ENCODE results near the gene TRIO. TPM values are rescaled to one million over a fixed set of nuclear protein-coding genes. Genes with fewer than 3 reads are reported as not detected.

TRIO gene
- total RNA-seq, 1 donor from 2014 or later, result 148 TPM

DNA sequence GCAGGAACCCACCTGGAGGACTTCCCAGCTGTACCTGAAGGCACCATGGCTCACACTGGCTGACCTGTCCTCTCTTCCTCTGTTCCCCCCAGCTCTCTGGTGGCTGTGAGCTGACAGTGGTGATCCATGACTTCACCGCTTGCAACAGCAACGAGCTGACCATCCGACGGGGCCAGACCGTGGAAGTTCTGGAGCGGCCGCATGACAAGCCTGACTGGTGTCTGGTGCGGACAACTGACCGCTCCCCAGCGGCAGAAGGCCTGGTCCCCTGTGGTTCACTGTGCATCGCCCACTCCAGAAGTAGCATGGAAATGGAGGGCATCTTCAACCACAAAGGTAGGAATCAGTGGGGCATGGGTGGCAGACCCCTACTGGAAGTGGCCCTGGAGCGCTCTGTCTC, 276.5 kb downstream of the TRIO start:
- no peaks in the 10 kb centered on the region for H3K27me3 ChIP-seq
- no peak for ATAC-seq
- no peaks in the 10 kb centered on the region for H3K9me3 ChIP-seq
- no peak overlapping the region for H3K27ac ChIP-seq
- H3K4me1 ChIP-seq, result no peaks in the 10 kb centered on the region
- DNase-seq, result no peak
- peaks cover 81% of the 10 kb centered on the region for H3K36me3 ChIP-seq
- TF ChIP-seq, protein P1, sequence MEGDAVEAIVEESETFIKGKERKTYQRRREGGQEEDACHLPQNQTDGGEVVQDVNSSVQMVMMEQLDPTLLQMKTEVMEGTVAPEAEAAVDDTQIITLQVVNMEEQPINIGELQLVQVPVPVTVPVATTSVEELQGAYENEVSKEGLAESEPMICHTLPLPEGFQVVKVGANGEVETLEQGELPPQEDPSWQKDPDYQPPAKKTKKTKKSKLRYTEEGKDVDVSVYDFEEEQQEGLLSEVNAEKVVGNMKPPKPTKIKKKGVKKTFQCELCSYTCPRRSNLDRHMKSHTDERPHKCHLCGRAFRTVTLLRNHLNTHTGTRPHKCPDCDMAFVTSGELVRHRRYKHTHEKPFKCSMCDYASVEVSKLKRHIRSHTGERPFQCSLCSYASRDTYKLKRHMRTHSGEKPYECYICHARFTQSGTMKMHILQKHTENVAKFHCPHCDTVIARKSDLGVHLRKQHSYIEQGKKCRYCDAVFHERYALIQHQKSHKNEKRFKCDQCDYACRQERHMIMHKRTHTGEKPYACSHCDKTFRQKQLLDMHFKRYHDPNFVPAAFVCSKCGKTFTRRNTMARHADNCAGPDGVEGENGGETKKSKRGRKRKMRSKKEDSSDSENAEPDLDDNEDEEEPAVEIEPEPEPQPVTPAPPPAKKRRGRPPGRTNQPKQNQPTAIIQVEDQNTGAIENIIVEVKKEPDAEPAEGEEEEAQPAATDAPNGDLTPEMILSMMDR (IDR thresholded peaks at IDR 0.05), result no peak
- intact Hi-C loops (cut with DNase I), result no loop called here
- H3K4me3 ChIP-seq, result no peak overlapping the region

DNA sequence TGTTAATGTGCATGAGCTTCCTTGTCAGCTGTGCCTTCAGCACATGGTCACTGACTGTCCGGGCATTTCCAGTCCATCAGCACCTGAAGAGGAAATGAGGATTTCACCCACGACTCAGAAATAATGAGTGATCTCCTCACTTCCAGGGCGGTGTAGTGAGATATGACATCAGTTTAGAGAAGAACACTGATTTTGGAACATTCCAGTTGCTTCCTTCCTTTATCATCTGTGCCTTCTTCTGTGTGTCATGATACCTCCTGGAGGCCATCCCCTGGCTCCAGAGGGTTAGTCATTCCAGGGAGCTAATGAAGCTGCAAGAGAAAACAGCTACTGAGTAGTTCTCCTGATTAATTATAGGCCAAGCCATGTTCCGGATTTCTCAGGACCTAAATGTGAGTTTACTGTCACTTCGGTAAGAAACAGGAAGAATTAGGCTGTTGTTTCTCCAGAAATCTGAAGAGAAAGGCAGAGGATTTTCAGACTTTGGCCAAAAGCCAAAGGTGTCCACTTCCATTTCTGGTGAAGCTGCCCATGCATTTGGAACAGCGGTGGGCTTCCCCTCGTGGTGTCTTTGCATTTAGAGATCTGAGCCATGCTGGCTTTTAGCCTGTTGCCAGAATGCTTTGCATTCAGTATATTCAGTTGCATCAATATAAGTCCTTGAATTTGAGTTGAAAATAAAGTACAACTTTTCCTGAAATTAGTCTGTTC, 277.1 kb downstream of the TRIO start:
- TF ChIP-seq, protein P1 (IDR thresholded peaks at IDR 0.05), result no peak
- intact Hi-C loops (cut with DNase I), result no loop called here
- Histone ChIP-seq H3K36me3 (peaks cover 76% of the 10 kb centered on the region), H3K27ac (no peak overlapping the region), H3K4me3 (no peak overlapping the region), H3K4me1 (no peaks in the 10 kb centered on the region), H3K27me3 (no peaks in the 10 kb centered on the region), H3K9me3 (no peaks in the 10 kb centered on the region)
- DNase-seq (no peak), ATAC-seq (no peak)

DNA sequence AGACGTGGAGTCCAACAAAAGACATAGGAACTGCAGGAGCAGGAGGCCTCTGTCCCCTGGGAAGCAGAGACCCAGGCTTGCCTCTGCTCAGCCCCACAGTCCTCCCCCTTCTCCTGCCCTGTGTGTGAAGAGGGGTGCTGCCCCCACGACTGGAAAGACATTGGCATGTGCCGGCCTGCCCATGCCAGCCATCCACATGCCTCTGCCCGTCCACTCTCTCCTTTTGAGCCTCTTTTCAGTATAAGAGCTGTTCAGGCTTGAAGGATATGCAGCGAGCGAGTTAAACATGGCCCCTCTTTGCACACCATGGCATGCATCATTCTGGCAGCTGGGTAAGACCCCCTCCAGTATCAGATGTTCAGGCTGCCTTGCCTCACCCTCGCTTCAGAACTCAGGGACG, 278.7 kb downstream of the TRIO start:
- no peak for DNase-seq
- Histone ChIP-seq H3K36me3 (peaks cover 74% of the 10 kb centered on the region), H3K9me3 (no peaks in the 10 kb centered on the region), H3K27ac (no peak overlapping the region), H3K4me3 (no peak overlapping the region), H3K4me1 (no peaks in the 10 kb centered on the region), H3K27me3 (no peaks in the 10 kb centered on the region)
- ATAC-seq, result no peak
- intact Hi-C loops (cut with DNase I), result no loop called here
- TF ChIP-seq, protein P1 (IDR thresholded peaks at IDR 0.05), result no peak

DNA sequence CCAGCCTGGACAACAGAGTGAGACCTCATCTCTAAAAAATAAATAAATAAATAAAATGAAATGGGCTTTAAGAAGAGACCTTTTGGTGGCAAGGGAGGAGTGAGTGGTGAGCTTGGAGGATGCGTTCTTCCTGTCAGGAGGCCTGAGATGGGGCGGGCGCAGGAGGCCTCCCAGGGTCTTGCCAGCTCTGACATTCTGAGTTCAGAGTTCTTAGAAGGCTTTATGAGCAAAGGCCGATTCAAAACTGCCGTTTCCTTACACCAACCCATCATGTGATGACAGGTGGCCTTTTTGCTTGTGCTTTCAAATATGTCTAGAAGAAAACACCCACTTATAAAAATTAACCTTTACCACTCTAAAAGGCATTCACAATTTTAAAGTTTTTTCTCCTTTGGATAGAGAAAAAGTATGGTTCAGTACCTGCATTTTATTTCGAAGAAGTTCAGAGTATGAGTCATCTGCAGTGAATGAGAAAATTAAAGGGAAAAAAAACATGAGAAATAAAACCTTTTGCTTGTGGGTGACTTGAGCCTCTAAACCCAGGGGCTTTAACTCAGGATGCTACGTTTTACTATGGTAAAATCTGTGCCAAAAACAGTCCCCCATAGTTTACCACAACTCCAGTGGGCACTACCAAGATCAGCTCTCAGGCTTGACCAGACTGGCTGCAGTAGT, 281.0 kb downstream of the TRIO start:
- no peak overlapping the region for H3K27ac ChIP-seq
- no peak overlapping the region for H3K4me3 ChIP-seq
- H3K9me3 ChIP-seq, result no peaks in the 10 kb centered on the region
- no peak for ATAC-seq
- TF ChIP-seq, protein P1 (IDR thresholded peaks at IDR 0.05), result no peak
- no peaks in the 10 kb centered on the region for H3K27me3 ChIP-seq
- intact Hi-C loops (cut with DNase I), result no loop called here
- no peak for DNase-seq
- no peaks in the 10 kb centered on the region for H3K4me1 ChIP-seq
- H3K36me3 ChIP-seq, result peaks cover 67% of the 10 kb centered on the region

DNA sequence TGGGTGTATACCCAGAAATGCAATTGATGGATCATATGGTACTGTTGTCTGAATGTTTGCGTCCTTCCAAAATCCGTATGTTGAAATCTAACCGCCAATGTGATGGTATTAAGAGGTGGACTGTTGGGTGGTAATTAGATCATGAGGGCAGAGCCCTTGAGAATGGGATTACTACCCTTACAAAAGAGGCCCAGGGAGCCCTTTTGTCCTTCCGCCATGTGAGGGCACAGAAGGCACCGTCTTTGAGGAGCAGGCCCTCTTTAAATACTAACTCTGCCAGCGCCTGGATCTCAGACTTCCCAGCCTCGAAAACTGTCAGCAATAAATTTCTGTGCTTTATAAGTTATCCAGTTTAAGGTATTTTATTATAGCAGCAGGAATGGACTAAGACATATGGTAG, 282.4 kb downstream of the TRIO start:
- H3K27ac ChIP-seq, result no peak overlapping the region
- H3K27me3 ChIP-seq, result no peaks in the 10 kb centered on the region
- TF ChIP-seq, protein P1 (IDR thresholded peaks at IDR 0.05), result no peak
- H3K4me1 ChIP-seq, result no peaks in the 10 kb centered on the region
- H3K36me3 ChIP-seq, result peaks cover 53% of the 10 kb centered on the region
- H3K9me3 ChIP-seq, result no peaks in the 10 kb centered on the region
- ATAC-seq (no peak), DNase-seq (no peak)
- no peak overlapping the region for H3K4me3 ChIP-seq
- intact Hi-C loops (cut with DNase I), result no loop called here

All from upper lobe of right lung (tissue), 1 donor.